IMR-90 (cell line): ENCODE results near the gene IL1RAPL1. TPM values are rescaled to one million over a fixed set of nuclear protein-coding genes. Genes with fewer than 3 reads are reported as not detected.

Source experiments
- ATAC-seq: fragments of 200-7000 bp; cut with Tn5 transposase; 2 replicates; pipeline ENCODE4 v1.9.1; 2020; ENCODE audit warnings: low read depth, mild to moderate bottlenecking, moderate library complexity
- BruUV-seq: library from RNA; stranded (reverse); fragments of 400-500 nt; replicated peaks from 2 replicates; lab custom pipeline; 2021; lab: Mats Ljungman, UMichigan
- CTCF ChIA-PET: fragments of 300-600 bp; formaldehyde crosslinking; extraction: SDS; loops from one replicate; lab custom pipeline; 2021; ENCODE audit warnings: antibody characterized with exemption; lab: Yijun Ruan, JAX
- POLR2A ChIA-PET: fragments of 300-600 bp; sonication (Branson Sonifier 250); formaldehyde crosslinking; loops from one replicate; lab custom pipeline; 2022; ENCODE audit warnings: antibody characterized with exemption; ENCODE audit not compliant: unreplicated experiment; lab: Charles Lee
- DNase-seq: peaks from one replicate; pipeline ENCODE4 v3.0.0; 2013
- H2AFZ ChIP-seq: replicated peaks from 2 replicates; pipeline ENCODE3; 2013; ENCODE audit warnings: low read length, mild to moderate bottlenecking; ENCODE audit not compliant: poor library complexity
- H2AK5ac ChIP-seq: 2 replicates; pipeline ENCODE4 v1.6.1; 2013; ENCODE audit warnings: low read depth, low read length, inconsistent platforms
- H2AK9ac ChIP-seq: replicated peaks from 2 replicates; pipeline ENCODE3; 2013; ENCODE audit warnings: mild to moderate bottlenecking, low read depth, low read length, moderate library complexity; ENCODE audit not compliant: poor library complexity
- H2BK120ac ChIP-seq: 2 replicates; pipeline ENCODE4 v1.6.1; 2013; ENCODE audit warnings: low read depth, low read length, inconsistent platforms
- H2BK15ac ChIP-seq: 3 replicates; pipeline ENCODE4 v1.6.1; 2013; ENCODE audit warnings: low read depth, low read length, inconsistent platforms
- H2BK20ac ChIP-seq: 2 replicates; pipeline ENCODE4 v1.6.1; 2013; ENCODE audit warnings: low read depth, mild to moderate bottlenecking, inconsistent platforms, low read length, moderate library complexity
- H2BK5ac ChIP-seq: 2 replicates; pipeline ENCODE4 v1.6.1; 2013; ENCODE audit warnings: mild to moderate bottlenecking, low read depth, low read length, inconsistent platforms; ENCODE audit not compliant: poor library complexity, severe bottlenecking
- H3K14ac ChIP-seq: replicated peaks from 2 replicates; pipeline ENCODE4 v1.6.1; 2013; ENCODE audit warnings: low read depth, low read length, inconsistent platforms
- H3K18ac ChIP-seq: 2 replicates; pipeline ENCODE4 v1.6.1; 2013; ENCODE audit warnings: low read depth, low read length, control low read depth
- H3K23ac ChIP-seq: 2 replicates; pipeline ENCODE4 v1.6.1; 2013; ENCODE audit warnings: low read depth, low read length, inconsistent platforms
- H3K27ac ChIP-seq: 2 replicates; pipeline ENCODE4 v1.5.1; 2013; ENCODE audit warnings: mild to moderate bottlenecking, control low read depth, low read length; ENCODE audit not compliant: insufficient read depth
- H3K27me3 ChIP-seq: 2 replicates; pipeline ENCODE4 v1.6.1; 2013; ENCODE audit warnings: low read length; ENCODE audit not compliant: control insufficient read depth, insufficient read depth
- H3K36me3 ChIP-seq: 2 replicates; pipeline ENCODE4 v1.6.1; 2013; ENCODE audit warnings: low read length, mixed read lengths; ENCODE audit not compliant: control insufficient read depth, insufficient read depth
- H3K4ac ChIP-seq: 2 replicates; pipeline ENCODE4 v1.6.1; 2013; ENCODE audit warnings: low read depth, low read length, inconsistent platforms
- H3K4me1 ChIP-seq: 2 replicates; pipeline ENCODE4 v1.6.1; 2013; ENCODE audit warnings: low read length, mixed read lengths; ENCODE audit not compliant: control insufficient read depth, insufficient read depth
- H3K4me2 ChIP-seq: 2 replicates; pipeline ENCODE4 v1.6.1; 2013; ENCODE audit warnings: low read depth, mild to moderate bottlenecking, control low read depth, low read length, moderate library complexity
- H3K4me3 ChIP-seq: 2 replicates; pipeline ENCODE4 v1.5.1; 2013; ENCODE audit warnings: low read depth, mild to moderate bottlenecking, control low read depth, low read length, moderate library complexity; ENCODE audit not compliant: insufficient read depth
- H3K56ac ChIP-seq: 2 replicates; pipeline ENCODE4 v1.6.1; 2013; ENCODE audit warnings: low read length, inconsistent platforms; ENCODE audit not compliant: insufficient read depth; ENCODE audit errors: extremely low read depth
- H3K79me1 ChIP-seq, 2 experiments: 2 replicates each; pipeline ENCODE4 v1.6.1; 2013; ENCODE audit warnings: low read length in 2 of 2, inconsistent platforms in 1 of 2, low read depth in 1 of 2
- H3K9ac ChIP-seq: 2 replicates; pipeline ENCODE4 v1.6.1; 2013; ENCODE audit warnings: low read depth, low read length, control low read depth
- H3K9me1 ChIP-seq: 2 replicates; pipeline ENCODE4 v1.6.1; 2013; ENCODE audit warnings: low read length, inconsistent platforms; ENCODE audit not compliant: insufficient read depth
- H3K9me3 ChIP-seq: 2 replicates; pipeline ENCODE4 v1.6.1; 2013; ENCODE audit warnings: low read length; ENCODE audit not compliant: control insufficient read depth, insufficient read depth
- H4K20me1 ChIP-seq: 2 replicates; pipeline ENCODE4 v1.6.1; 2013; ENCODE audit warnings: low read length, inconsistent platforms; ENCODE audit not compliant: insufficient read depth
- H4K5ac ChIP-seq: 2 replicates; pipeline ENCODE4 v1.6.1; 2013; ENCODE audit warnings: mild to moderate bottlenecking, low read depth, low read length, control low read depth
- H4K8ac ChIP-seq, 2 experiments: 2 replicates each; pipeline ENCODE4 v1.6.1; 2013; ENCODE audit warnings: low read depth in 2 of 2, low read length in 2 of 2, control low read depth in 1 of 2, inconsistent platforms in 1 of 2
- H4K91ac ChIP-seq: 2 replicates; pipeline ENCODE4 v1.6.1; 2013; ENCODE audit warnings: low read depth, low read length, inconsistent platforms; ENCODE audit not compliant: insufficient read depth
- BHLHE40 ChIP-seq: fragments of 150-350 bp; IDR thresholded peaks from 2 replicates; pipeline ENCODE4 v1.6.1; 2016; ENCODE audit warnings: mild to moderate bottlenecking, low read depth, low read length
- CEBPB ChIP-seq: IDR thresholded peaks from 2 replicates; pipeline ENCODE4 v1.6.1; 2012; ENCODE audit warnings: low read depth, low read length, improper control_type of control experiment
- CHD1 ChIP-seq: IDR thresholded peaks from 2 replicates; pipeline ENCODE4 v1.6.1; 2012; ENCODE audit warnings: low read depth, low read length, improper control_type of control experiment
- CTCF ChIP-seq: conservative IDR thresholded peaks from 2 replicates; pipeline ENCODE4 v1.5.1; 2012; ENCODE audit warnings: mild to moderate bottlenecking, low read depth, low read length, improper control_type of control experiment
- ELK1 ChIP-seq: fragments of 150-350 bp; IDR thresholded peaks from 2 replicates; pipeline ENCODE4 v1.6.1; 2016; ENCODE audit warnings: low read depth, mild to moderate bottlenecking, low read length, moderate library complexity, borderline replicate concordance
- FOS ChIP-seq: fragments of 150-350 bp; IDR thresholded peaks from 2 replicates; pipeline ENCODE4 v1.6.1; 2016; ENCODE audit warnings: low read depth, low read length
- MAFK ChIP-seq: IDR thresholded peaks from 2 replicates; pipeline ENCODE4 v1.6.1; 2012; ENCODE audit warnings: low read depth, low read length, improper control_type of control experiment
- MAZ ChIP-seq: IDR thresholded peaks from 2 replicates; pipeline ENCODE4 v1.6.1; 2012; ENCODE audit warnings: low read depth, mild to moderate bottlenecking, low read length, improper control_type of control experiment, moderate library complexity, borderline replicate concordance
- MXI1 ChIP-seq: IDR thresholded peaks from 2 replicates; pipeline ENCODE4 v1.6.1; 2012; ENCODE audit warnings: low read depth, mild to moderate bottlenecking, low read length, moderate library complexity, borderline replicate concordance
- NFE2L2 ChIP-seq: fragments of 150-350 bp; IDR thresholded peaks from 2 replicates; pipeline ENCODE4 v1.6.1; 2016; ENCODE audit warnings: low read depth, mild to moderate bottlenecking, low read length
- POLR2A ChIP-seq: IDR thresholded peaks from 2 replicates; pipeline ENCODE4 v1.6.1; 2012; ENCODE audit warnings: mild to moderate bottlenecking, low read depth, low read length
- RAD21 ChIP-seq: IDR thresholded peaks from 2 replicates; pipeline ENCODE4 v1.6.1; 2012; ENCODE audit warnings: low read length, improper control_type of control experiment
- RCOR1 ChIP-seq: IDR thresholded peaks from 2 replicates; pipeline ENCODE4 v1.6.1; 2012; ENCODE audit warnings: mild to moderate bottlenecking, low read length, improper control_type of control experiment; ENCODE audit not compliant: insufficient replicate concordance
- RFX5 ChIP-seq: IDR thresholded peaks from 2 replicates; pipeline ENCODE4 v1.8.0; 2012; ENCODE audit warnings: low read depth, mild to moderate bottlenecking, low read length, moderate library complexity
- SMC3 ChIP-seq: fragments of 150-350 bp; IDR thresholded peaks from 2 replicates; pipeline ENCODE4 v1.6.1; 2016; ENCODE audit warnings: low read depth, mild to moderate bottlenecking, antibody characterized with exemption, low read length, moderate library complexity
- USF2 ChIP-seq: fragments of 150-350 bp; IDR thresholded peaks from 2 replicates; pipeline ENCODE4 v1.6.1; 2017; ENCODE audit warnings: mild to moderate bottlenecking, antibody characterized with exemption, low read length, low read depth
- WGBS, 2 experiments: methylation state at CpG; one replicate each; pipeline versions ENCODE4 v1.1.5 to v1.1.7; 2013; ENCODE audit warnings: missing lambda C conversion rate in 2 of 2; ENCODE audit not compliant: insufficient read length in 1 of 2; ENCODE audit errors: extremely low coverage in 2 of 2; 5-methylcytosine and 5-hydroxymethylcytosine counted together
- dilution Hi-C: fragments of 300-500 bp; cut with HindIII; formaldehyde crosslinking; loops from one replicate; pipeline ENCODE4 v1.14.3; 2018; ENCODE audit warnings: low sequenced_read_pairs; ENCODE audit not compliant: unreplicated experiment
- in situ Hi-C: fragments of 300-500 bp; cut with MboI; formaldehyde crosslinking; loops from 3 replicates; pipeline ENCODE4 v1.14.3; 2019; ENCODE audit warnings: low sequenced_read_pairs, inconsistent platforms, mixed read lengths
- intact Hi-C: fragments of 100-400 bp; cut with micrococcal nuclease; formaldehyde crosslinking; loops from 2 replicates; pipeline ENCODE4 v1.10.0; 2022
- polyA plus RNA-seq, 3 experiments: library from polyadenylated mRNA; depleted of rRNA; stranded (reverse); fragments of >200 nt; gene quantifications; 2 replicates each; pipeline ENCODE4 v1.2.3, GENCODE V29; 2012; ENCODE audit warnings: low replicate concordance in 1 of 3
- total RNA-seq: library from RNA; depleted of rRNA; stranded (reverse); fragments of >200 nt; gene quantifications from 2 replicates; pipeline ENCODE4 v1.2.3, GENCODE V29; 2012

The IL1RAPL1 gene
- total and polyA plus RNA-seq, 2 of the 4 experiments (the other 2 are of a cell fraction) = 1.5 to 9.0 TPM

GRCh38 chrX:29233592-29234183 lies 646.4 kb downstream of the IL1RAPL1 start:
- in situ Hi-C loops (no loop called here), dilution Hi-C loops (no loop called here), intact Hi-C loops (loop anchor here (5.0 kb wide), 1 partner anchor 646 kb away; the partner anchor contains the start of gene IL1RAPL1)
- BruUV-seq = no TSS peak
- CTCF ChIA-PET = no interaction called here
- Histone ChIP-seq H3K27ac (no peak overlapping the region), H2AK5ac (no peak overlapping the region), H3K9me3 (no peaks in the 10 kb centered on the region), H3K14ac (no peak overlapping the region), H4K91ac (no peak overlapping the region), H2BK5ac (no peak overlapping the region), H3K9ac (no peak overlapping the region), H3K56ac (no peak overlapping the region), H3K79me1 (no peaks in the 10 kb centered on the region), H4K8ac (no peak overlapping the region), H3K9me1 (no peaks in the 10 kb centered on the region; the same call in 1 of the 2 replicates), H2BK20ac (no peak overlapping the region), H3K18ac (no peak overlapping the region), H2AFZ (no peak overlapping the region), H3K4me3 (no peak overlapping the region), H2BK120ac (no peak overlapping the region), H3K36me3 (no peaks in the 10 kb centered on the region), H3K23ac (no peak overlapping the region), H3K4ac (no peak overlapping the region), H3K27me3 (no peaks in the 10 kb centered on the region), H4K20me1 (no peaks in the 10 kb centered on the region), H3K4me1 (no peaks in the 10 kb centered on the region), H2BK15ac (no peak overlapping the region), H4K5ac (no peak overlapping the region), H3K4me2 (no peak overlapping the region), H2AK9ac (no peak overlapping the region)
- POLR2A ChIA-PET = no interaction called here
- no peak for DNase-seq
- TF ChIP-seq USF2 (no peak), ELK1 (no peak), CTCF (no peak), NFE2L2 (no peak), RFX5 (no peak), RAD21 (no peak), CEBPB (no peak), FOS (no peak), SMC3 (no peak), POLR2A (no peak), MAFK (no peak), RCOR1 (no peak), MAZ (no peak), CHD1 (no peak), BHLHE40 (no peak), MXI1 (no peak)
- 100% methylated on average over 1 of the region's 7 CpGs; no CpG with 5 or more reads in 1 of the 2 experiments for WGBS, 2 experiments
- no peak for ATAC-seq
